Glutamatergic neuron (in vitro differentiated cells): ENCODE data around the gene PLCL1. TPM values are rescaled to one million over a fixed set of nuclear protein-coding genes. Genes with fewer than 3 reads are reported as not detected.

Experiments used
- DNase-seq: peaks from one replicate; pipeline ENCODE4 v3.0.0; 2022
- H3K27ac Mint-ChIP-seq: one replicate; pipeline ENCODE4 v1.8.0; 2020; ENCODE audit warnings: mild to moderate bottlenecking, mixed read lengths, inconsistent platforms; ENCODE audit not compliant: unreplicated experiment
- H3K27me3 Mint-ChIP-seq: one replicate; pipeline ENCODE4 v1.8.0; 2020; ENCODE audit warnings: mild to moderate bottlenecking, moderate library complexity, mixed read lengths, inconsistent platforms; ENCODE audit not compliant: unreplicated experiment
- H3K36me3 Mint-ChIP-seq: one replicate; pipeline ENCODE4 v1.8.0; 2020; ENCODE audit warnings: mild to moderate bottlenecking, mixed read lengths, inconsistent platforms; ENCODE audit not compliant: unreplicated experiment
- H3K4me1 Mint-ChIP-seq: one replicate; pipeline ENCODE4 v1.8.0; 2020; ENCODE audit warnings: mild to moderate bottlenecking, low read depth, mixed read lengths, inconsistent platforms; ENCODE audit not compliant: unreplicated experiment
- H3K4me3 Mint-ChIP-seq: one replicate; pipeline ENCODE4 v1.8.0; 2020; ENCODE audit warnings: mild to moderate bottlenecking, mixed read lengths, inconsistent platforms; ENCODE audit not compliant: unreplicated experiment
- H3K9me3 Mint-ChIP-seq: one replicate; pipeline ENCODE4 v1.8.0; 2020; ENCODE audit warnings: mild to moderate bottlenecking, moderate library complexity, mixed read lengths, inconsistent platforms; ENCODE audit not compliant: unreplicated experiment
- CTCF ChIP-seq: fragments of 200-600 bp; sonication (generic); IDR thresholded peaks from one replicate; pipeline ENCODE4 v1.5.0; 2021; ENCODE audit not compliant: partially characterized antibody, unreplicated experiment
- total RNA-seq: library from RNA; stranded (reverse); fragmentation: NEBNext Ultra II Directional; extraction: Animal tissue kit (Norgen Biotek cat#: 25700); gene quantifications from one replicate; pipeline ENCODE4 v1.2.1, GENCODE V29; 2021; ENCODE audit not compliant: unreplicated experiment

PLCL1 gene
- total RNA-seq, 1 donor from 2014 or later = 28.8 TPM

DNA sequence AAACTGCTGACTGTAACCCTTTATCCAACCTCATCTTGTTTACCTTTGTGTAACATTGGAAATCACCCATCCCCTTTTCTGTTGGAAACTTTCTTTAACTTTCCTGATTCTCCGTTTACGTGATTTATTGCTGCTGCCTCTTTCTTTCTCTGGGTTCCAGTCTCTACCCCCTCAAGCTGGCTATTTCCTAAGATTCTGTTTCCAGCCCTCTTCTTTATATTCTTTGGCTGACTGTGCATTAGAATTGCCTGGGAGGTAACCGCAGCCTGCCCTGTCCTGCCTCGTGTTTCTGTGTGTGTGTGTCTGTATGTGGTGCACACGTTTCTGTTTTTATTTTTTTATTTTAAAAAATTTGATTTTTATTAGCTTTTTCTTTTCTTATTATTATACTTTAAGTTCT, 229.2 kb downstream of the PLCL1 start:
- Mint-ChIP-seq H3K36me3 (no peaks in the 10 kb centered on the region), H3K4me3 (no peak overlapping the region), H3K27me3 (no peaks in the 10 kb centered on the region), H3K9me3 (no peaks in the 10 kb centered on the region), H3K4me1 (peaks cover 7% of the 10 kb centered on the region), H3K27ac (no peak overlapping the region)
- no peak for DNase-seq
- TF ChIP-seq CTCF = no peak

DNA sequence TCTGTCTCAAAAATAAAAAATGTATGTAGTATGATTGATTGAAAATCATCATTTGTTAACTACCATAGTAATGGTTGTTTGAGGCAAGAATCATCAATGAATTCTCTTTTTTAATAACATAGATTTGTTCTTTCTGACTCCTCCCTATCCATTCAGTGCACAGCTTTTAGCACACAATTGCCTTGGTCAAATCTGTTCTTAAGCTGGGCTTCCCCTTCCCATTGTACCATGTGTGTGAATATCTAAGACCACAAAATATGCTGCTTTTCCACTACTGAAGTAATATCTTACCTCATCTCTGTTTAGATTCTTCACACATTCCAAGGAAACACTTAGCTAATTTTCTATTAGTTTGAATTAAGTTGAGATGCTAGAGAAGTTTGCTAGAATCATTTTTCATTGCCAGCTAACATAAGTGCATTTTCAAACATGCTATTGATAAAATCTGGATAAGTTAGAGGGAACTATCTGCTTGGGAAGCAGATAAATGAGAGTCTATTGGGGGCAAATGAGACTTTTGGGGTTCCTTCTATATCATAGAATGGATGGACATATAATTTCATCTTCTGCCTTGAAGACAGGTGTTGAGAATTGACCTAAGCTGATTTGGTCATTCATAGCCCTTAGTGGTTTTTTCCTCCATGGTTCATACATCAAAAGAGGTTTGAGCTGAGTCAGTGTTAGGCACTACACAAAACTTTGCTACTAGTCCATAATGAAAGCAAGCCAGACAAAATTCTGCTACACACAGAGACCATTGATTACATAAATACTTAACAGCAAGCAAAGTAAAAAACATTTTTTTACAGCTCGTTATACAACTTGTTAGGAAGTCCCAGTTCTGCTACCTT, 231.9 kb downstream of the PLCL1 start:
- H3K27ac Mint-ChIP-seq = no peak overlapping the region
- TF ChIP-seq CTCF = no peak
- H3K4me3 Mint-ChIP-seq = no peak overlapping the region
- H3K27me3 Mint-ChIP-seq = no peaks in the 10 kb centered on the region
- no peaks in the 10 kb centered on the region for H3K36me3 Mint-ChIP-seq
- H3K4me1 Mint-ChIP-seq = no peaks in the 10 kb centered on the region
- no peaks in the 10 kb centered on the region for H3K9me3 Mint-ChIP-seq
- no peak for DNase-seq

DNA sequence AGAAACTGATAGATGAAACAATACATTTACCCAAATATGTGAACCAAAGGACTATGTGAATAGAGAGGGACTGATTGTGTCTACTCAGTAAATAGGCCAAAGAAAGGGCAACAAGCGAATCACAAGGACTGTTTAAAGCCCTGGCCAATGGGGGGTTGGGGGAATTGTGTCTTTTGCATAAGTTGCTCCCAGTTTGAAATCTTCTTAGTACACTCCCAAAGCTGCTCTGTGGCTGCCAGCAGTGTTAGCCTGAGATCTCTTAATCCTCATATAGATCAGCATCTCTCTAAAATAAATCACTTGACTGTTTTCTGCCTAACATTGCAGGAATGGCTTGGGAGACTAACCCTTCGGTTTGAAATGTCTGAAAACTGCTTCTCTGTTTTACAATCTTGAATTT, 236.4 kb downstream of the PLCL1 start:
- H3K4me1 Mint-ChIP-seq = no peaks in the 10 kb centered on the region
- H3K27ac Mint-ChIP-seq = no peak overlapping the region
- H3K27me3 Mint-ChIP-seq = no peaks in the 10 kb centered on the region
- TF ChIP-seq CTCF = no peak
- H3K36me3 Mint-ChIP-seq = no peaks in the 10 kb centered on the region
- no peaks in the 10 kb centered on the region for H3K9me3 Mint-ChIP-seq
- no peak for DNase-seq
- no peak overlapping the region for H3K4me3 Mint-ChIP-seq

DNA sequence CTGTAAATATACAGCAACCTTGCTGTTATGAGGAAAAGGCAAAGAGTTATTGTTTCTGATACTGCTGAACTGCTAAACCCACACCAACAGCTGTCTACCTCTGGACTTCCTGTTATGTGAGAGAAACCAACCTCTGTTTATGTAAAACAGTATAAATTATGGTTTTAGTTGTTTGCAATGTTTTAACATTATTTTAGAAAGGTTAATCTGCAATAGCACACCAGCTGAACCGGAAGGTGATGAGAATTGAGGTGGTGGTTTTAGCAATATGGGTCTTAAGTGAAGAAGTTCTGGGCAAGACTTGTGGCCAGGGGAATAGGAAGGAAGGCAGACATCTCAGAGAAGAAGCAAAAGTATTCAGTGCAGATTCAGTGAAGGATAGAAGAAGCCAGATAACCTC, 237.8 kb downstream of the PLCL1 start:
- no peak for TF ChIP-seq CTCF
- H3K27me3 Mint-ChIP-seq = no peaks in the 10 kb centered on the region
- no peak overlapping the region for H3K27ac Mint-ChIP-seq
- no peaks in the 10 kb centered on the region for H3K9me3 Mint-ChIP-seq
- H3K36me3 Mint-ChIP-seq = no peaks in the 10 kb centered on the region
- no peaks in the 10 kb centered on the region for H3K4me1 Mint-ChIP-seq
- no peak overlapping the region for H3K4me3 Mint-ChIP-seq
- DNase-seq = no peak

DNA sequence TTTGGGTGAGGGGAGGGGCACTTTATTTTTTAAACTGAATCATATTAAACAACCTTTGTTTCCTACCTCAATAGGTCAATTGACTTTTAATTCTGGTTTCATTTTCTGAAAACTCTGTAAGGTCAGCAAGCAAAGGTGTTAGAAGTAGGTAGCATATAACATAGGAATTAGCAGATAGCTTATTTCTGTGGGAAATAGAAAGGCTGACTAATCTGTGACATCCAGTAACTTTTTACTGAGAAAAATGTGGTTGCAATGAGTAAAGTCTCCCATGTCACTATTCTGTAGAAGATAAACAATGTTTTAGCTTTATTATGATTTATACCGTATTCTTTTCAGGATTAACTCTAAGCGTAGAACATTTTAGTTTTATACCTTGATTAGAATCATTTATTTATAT, 240.4 kb downstream of the PLCL1 start:
- Mint-ChIP-seq H3K4me3 (no peak overlapping the region), H3K9me3 (no peaks in the 10 kb centered on the region), H3K27ac (no peak overlapping the region), H3K27me3 (no peaks in the 10 kb centered on the region), H3K4me1 (no peaks in the 10 kb centered on the region), H3K36me3 (no peaks in the 10 kb centered on the region)
- no peak for TF ChIP-seq CTCF
- no peak for DNase-seq
